GM18508 (cell line): ENCODE data around the gene KCNJ18.
"Not testable (repeated sequence)": the region's sequence is repeated elsewhere in the genome, so short reads cannot be mapped to it uniquely, and the experiment has no call there.

Source experiments
- ATAC-seq: cut with Tn5 transposase; IDR thresholded peaks from one replicate; pipeline ENCODE4 v1.9.1; 2021; ENCODE audit warnings: moderate number of reproducible peaks; ENCODE audit not compliant: insufficient read depth, unreplicated experiment

Gene KCNJ18

DNA sequence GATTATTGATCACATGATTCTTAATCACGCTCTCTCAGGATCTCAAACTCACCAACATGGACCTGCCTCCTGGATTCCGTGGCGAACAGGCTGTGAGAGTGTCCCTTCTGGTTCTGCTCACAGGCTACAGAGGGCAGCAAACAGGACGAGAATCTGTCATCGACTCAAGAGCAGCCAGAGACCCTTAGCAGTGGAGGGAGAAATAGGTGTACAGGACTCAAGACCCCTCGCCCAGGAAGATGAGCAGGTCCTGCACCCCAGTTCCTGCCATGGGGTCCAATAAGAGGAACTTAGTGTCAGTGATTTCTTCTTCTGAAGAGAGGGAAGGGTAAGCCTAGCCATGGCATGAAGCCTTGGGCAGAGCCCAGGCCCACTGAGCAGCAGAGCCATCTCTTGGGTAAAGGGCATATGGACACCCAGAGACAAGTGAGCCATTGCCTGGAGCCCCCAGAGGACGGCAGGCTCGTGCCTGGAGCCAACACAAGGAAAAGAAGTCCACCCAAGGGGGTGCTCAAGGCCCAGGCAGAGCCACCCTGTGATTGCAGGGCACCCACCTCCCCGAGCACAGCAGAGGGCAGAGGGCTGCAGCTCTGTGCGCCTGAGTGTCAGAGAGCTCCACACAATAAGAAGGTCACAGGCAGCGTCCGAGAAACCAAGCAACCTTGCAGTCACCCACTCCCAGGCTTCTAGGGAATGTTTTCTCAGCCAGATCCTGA, 27.3 kb downstream of the KCNJ18 start:
- not testable (repeated sequence) for ATAC-seq

DNA sequence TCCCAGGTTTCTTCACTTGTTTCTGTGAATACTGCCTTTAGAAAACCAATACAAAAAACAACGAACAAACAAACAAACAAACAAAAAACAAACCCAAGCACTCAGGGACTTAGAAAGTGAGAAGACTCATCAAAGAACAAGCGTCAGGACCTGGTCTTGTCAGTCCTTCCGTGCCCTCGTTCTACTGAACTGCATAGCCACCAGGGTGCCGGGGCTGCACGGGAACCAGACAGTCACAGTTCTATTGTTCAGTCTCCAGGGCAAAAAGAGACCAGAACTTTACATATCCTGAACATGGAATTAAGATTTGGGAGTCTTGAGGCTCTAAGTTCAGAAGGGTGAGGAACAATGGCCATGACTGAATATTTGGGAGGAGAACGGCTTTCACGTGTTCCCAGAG, 28.2 kb downstream of the KCNJ18 start:
- not testable (repeated sequence) for ATAC-seq

DNA sequence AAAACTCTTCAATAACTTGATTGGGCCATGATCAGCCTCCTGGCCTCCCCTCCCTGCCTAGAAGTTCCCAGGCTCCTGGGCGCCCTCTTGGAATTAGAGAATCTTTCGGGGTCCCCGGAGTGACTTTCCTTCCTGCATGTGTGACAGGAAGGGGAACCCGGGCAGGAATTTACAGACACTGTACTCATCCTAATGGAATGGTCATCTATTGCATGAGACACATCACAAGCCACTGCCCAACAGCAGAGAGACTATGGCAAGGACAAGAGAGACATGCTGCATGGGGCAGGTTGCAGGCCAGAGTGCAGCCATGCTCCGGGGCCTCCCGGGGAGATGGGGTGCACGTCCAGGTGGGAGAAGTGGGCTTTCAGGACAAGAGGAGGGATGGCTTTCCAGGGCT, 29.9 kb downstream of the KCNJ18 start:
- ATAC-seq, result not testable (repeated sequence)

DNA sequence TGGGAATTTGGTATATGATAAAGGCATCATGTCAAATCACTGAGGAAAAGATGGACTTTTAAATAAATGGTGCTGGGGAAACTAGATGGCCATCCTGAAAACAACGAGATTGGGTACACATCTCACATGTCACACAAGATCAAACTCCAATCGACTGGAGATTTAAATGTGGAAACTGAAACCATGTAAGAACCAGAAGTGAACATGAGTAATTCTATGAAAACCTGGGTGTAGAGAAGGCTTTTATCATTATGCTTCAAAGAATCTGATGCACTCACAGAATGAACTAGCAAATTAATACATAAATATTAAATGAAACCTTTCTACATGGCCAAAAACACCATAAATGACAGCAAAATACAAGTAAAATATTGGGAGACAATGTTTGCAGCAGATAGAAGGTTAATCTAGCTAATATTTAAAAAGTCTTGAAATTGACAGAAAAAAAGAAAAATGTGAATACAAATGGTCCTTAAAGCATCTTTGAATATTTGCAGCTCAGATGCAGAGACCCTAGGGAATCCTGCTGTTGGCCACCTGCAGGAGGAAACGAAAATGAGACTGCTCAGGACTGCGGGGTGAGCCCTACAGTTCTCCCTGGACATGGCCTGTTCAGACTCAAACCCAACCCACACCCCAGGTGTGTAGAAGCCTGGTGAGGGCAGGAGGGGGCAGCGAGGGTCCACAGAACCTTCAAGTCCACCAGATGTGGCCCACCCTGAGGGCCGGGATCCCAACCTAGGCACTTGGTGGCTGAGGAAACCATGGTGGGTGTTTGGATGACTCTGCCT, 32.1 kb downstream of the KCNJ18 start:
- ATAC-seq, result not testable (repeated sequence)

DNA sequence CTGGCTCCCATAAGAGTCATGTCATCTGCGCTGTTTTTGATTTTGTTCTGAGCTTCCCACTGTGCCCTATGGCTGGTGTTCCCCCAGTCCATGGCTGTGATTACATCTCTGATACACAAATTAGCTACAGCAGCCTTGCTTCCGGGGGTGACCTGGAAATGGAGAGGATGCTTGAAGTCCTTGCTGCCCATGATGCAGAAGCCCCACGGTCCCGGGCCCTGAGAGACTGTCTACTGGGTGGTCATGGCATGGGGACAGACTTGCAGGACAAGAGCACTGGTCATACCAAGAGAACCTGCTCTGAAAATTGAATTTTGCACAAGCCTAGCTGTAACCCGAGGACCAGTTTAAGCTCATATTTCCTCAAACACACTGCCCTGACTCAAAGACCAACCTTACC, 38.8 kb downstream of the KCNJ18 start:
- ATAC-seq, result not testable (repeated sequence)

DNA sequence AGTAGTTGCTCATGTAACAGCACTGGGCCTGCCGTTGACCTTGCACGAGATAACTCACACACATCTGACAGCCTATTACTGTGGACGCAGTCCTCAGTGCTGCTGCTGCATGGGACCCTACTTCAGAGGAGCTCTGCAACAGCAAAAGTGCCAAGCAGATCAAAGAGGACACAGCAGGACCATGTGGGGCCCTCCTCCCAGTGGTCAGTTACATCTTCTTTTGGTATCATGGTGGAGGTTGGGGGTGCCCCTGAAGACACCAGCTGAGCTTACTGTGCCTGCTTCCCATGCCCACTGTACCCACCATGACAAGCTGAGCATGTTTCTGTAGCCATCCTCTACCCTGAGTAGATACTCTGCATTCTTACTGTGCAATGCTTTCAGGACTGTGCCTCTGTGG, 41.6 kb downstream of the KCNJ18 start:
- ATAC-seq, result not testable (repeated sequence)

DNA sequence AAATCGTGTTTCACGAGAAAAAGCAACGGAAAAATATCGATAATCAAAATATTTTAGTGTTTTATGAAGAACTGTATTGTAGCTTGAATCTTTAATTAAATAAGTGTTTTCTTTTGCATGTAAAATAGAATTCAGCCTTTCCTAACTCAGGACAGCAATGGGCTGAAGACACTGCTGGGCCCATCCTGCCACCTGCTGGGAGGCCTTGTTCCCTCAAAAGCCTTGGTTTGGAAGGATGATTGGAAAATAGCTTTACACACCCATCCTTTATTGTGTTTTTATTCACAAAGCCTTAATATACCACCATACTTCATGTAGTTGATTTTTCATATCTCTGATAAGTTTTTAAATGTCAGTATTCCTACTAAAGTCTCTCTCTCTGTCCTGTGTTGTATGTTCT, 43.5 kb downstream of the KCNJ18 start:
- not testable (repeated sequence) for ATAC-seq

DNA sequence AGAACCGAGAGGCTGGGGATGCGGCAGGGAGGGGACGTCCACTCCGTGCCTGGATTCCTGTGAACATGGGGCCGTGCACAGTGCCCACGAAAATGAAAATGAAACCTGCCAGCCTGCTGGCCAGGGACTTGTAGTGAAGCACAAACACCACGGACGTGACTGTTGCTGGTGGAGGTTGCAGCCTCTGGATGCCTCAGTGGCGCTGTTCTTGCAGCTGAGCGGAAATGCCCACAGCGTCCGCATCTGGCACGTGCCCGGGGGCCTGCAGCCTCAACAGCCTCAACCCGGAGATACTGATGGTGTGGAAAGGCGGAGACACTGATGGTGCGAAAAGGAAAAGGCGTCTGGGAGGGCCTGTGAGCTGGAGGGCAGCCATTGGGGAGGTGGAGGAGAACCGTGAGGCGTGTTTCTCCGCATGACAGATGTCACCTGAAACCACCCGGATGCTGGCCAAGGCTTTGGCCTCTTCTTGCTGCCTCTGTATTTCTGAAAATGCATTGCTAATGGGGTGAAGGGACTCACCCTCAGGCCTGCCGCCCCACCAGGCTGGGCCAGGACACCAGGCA, 44.8 kb downstream of the KCNJ18 start:
- not testable (repeated sequence) for ATAC-seq

DNA sequence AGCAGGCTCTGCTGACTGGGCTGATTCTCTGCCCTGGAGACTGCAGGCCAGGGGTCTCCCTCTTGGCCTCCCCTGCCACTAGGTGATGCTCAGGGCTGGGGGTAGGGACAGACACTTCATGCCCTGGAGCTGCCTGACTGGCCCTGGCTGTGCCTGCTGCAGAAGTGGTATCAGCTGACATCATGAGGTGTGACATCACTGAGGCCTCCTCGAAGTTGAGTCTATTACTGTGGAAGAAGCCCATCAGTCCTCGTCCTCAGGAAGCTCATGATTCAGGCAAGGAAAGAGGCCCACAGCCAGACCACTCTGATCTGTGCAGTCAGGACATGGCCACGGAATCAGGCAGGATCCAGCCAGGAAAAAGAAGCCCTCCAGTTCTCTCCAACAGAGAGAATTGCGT, 45.9 kb downstream of the KCNJ18 start:
- ATAC-seq, result not testable (repeated sequence)

DNA sequence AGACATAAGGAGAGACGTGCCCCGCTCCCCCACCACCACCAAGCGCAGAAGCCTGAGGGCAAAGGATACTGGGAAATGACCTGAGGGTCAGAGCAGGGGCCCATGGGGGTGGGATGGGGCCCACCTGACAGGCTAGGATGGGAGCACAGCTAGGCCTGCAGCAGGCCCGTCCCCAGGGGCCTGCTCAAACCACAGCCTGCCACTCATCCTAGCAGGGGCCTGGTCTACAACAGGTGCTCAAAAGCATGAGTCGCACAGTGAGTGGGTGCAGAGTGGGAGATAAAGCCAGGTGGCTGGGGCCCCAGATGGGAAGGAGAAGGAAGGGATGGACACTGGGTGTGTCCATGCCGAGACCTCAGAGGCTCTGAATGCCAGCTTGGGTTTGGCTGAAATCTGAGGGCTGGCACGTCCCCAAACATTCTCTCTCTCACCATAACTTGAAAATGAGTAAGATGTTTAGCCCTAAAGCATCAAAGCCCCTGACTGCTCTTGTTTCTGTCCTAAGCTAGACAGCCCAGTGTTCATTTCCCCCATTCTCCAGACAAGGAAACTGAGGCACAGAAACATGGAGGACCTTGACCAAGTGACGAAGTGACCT, 46.7 kb downstream of the KCNJ18 start:
- ATAC-seq, result peak; percentile 39

DNA sequence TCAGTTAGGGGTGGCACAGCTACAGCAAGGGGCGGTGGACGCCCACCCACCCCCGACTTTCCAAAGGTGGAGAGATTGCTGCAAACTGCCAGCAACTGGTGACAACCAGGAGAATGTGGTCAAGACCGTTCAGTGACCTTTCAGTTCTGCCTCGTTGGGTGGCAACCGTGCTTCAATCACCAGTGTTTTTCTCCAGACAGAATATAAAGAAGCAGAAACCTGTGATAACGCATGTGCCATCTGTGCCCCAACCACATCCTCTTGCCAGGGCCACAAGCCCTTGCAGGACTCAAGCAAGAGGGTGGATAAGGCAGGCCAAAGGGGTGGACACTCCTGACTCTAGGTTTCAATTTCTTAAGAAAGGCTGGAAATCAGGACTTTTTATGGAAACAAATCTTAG, 47.2 kb downstream of the KCNJ18 start:
- ATAC-seq, result peak; percentile 68

DNA sequence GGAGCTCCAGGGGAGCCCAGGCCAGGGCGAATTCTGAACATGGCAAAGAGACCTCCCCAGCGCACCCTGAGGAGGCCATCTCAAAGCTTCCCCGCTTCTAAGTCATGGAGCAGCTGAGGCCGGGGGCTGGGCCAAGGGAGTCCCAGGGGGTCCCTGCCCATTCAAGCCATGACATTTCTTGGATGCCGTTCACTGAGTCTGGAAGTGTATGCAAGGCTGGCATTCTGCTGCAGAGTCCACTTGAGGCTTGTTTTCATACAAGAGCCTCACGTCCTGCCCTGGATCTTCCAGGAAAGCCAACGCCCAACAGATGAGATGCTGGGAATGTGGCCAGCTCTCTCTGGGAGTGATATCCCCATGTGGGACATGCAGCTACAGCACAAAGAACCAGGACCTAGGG, 48.5 kb downstream of the KCNJ18 start:
- ATAC-seq, result not testable (repeated sequence)

DNA sequence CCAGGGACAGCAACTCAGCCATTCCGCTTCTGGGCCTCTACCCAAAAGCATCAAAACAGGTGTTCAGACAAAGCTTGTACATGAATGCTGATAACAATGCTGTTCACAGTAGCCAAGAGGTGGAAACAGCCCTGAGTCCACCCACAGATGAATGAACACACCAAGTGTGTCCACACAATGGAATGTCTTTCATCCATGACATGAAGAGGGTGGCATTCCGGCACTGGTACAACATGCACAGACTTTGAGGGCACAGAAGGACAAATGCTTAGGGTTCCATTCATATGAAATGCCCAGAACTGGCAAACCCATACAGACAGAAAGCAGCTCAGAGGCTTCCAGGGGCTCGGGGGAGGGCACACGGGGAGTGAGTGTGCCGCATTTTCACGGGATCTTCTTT, 49.2 kb downstream of the KCNJ18 start:
- not testable (repeated sequence) for ATAC-seq

DNA sequence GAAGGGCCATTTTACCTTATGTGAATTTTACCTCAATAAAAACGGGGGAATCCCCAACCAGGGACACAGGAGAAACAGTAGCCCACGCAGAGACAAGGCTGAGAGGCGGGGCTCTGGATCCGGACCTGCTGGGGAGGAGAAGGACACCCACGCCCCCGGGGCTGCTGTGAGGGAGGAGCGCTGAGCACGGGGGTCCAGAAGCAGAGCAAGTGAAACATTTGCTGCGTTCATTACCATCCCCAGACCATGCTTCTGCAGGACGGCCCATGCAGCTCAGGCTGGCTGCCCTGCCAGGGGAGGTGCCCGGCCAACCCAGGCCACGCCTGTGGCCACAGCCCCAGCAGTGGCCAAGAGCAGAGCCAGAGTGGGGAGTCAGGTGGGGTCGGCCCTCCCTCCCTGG, 50.0 kb downstream of the KCNJ18 start:
- no peak for ATAC-seq

DNA sequence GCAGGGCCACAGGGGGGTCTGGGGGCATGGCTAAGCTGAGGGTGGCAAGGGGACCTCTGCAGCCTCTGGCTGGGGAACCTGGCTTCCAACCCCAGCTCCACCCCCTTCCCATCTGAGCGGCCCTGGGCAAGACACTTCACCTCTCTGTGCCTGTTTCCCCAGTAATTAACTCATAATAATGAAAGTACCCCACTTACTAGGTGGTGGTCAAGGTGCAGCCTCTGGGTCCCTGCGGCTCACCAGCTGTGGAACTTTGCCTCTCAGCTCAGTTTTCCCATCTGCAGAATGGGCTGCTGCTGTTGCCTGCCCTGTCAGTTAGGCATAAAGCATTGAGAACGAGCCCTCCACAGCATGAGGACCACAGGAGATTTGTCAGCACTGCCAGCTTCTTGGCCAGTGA, 51.8 kb downstream of the KCNJ18 start:
- ATAC-seq, result not testable (repeated sequence)

DNA sequence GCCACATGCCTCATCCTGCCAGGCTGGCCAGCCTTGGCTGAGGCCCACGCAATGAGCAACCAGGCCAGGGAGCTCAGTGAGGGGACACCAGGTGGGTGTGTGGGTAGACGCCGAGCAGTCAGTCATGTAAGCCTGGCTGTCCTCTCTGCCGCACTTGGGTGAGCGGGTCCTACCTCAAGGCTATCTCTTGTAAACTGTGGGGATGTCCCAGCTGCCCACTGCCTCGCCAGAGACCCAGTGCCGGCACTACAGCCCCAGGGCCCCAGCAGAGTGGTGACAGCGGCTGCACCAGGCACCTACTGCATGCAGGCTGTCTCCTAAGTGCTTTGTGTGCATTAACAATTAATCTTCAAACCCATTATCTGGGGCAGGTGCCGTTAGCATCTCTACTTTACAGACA, 52.3 kb downstream of the KCNJ18 start:
- not testable (repeated sequence) for ATAC-seq

DNA sequence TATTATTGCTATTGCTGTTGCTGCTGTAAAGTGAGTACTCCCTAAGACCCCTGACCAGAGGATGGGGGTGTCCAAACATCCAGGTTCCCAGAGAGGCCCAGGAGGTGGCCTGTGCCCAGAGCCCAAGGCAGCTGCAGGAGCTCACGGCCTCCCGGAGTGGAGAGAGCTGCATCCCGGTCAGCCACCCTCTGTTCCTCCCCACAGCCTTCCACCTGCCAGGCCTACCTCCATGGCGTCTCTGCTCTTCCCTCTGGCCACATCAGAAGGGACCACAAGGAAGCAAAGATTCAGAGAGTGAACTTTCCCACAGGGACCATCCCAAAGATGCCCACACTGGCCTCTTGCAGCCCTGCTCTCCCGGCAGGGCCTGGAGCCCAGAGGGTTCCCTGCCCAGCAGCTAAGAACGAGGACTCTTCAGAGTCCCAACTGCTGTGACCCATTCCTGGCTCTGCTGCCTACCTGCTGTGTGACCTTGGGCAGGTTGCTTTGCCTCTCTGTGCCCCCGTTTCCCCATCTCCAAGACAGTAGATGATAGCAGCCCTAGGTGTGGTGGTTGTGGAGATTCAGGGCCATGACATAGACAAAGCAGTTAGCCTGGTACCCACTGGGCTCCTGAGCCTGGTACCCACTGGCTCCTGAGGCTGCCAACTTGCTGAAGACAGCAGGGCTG, 53.2 kb downstream of the KCNJ18 start:
- not testable (repeated sequence) for ATAC-seq

DNA sequence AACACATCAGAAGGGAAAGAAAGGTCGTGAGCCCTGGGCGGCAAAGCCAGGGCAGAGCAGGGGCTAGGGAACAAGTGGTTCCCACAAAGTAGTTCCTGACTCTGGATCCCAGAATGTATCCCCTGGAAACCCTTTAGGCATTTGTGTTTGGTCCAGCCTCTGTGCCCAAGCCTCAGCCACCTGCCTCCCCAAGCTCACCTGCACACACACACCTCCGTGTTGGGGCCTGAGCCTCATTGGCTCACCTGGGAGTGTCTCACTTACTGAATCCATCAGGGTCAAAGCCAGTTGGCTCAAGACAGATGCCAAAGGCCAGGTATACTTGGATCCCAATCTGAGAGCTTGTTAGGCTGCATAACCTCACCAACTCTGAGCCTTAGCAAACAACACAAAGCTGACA, 54.1 kb downstream of the KCNJ18 start:
- ATAC-seq, result not testable (repeated sequence)

DNA sequence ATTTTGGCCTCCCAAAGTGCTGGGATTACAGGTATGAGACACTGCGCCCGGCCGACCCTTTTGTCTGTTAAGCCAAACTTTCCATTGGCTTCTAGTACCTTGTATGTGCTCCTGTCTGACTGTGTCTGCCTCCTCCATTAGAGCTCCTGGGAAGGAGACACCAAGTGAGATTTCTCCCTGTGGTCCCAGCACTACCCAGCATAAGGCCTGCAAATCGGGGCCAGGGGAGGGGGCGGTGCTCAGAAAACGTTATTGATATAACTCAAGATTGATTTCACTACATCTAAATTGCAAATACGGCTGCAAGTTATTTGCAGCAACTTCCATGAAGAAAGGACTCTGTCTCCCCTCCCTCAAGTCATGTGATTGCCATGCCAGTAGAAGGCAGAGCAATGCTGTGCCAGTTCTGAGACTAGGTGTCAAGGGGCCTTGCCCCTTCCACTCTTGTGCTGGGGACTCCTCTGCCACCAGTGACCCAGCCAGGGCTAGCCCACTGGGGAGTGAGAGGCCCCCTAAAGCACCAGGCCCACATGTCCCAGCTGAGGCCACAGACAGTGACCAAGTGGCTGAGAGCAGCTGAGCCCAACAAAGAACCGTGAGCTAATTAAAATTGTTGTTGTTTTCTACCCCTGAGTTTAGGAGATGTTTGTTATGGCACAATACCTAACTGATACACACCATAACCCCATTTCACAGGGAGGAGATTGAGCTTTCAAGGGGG, 55.0 kb downstream of the KCNJ18 start:
- ATAC-seq, result not testable (repeated sequence)

DNA sequence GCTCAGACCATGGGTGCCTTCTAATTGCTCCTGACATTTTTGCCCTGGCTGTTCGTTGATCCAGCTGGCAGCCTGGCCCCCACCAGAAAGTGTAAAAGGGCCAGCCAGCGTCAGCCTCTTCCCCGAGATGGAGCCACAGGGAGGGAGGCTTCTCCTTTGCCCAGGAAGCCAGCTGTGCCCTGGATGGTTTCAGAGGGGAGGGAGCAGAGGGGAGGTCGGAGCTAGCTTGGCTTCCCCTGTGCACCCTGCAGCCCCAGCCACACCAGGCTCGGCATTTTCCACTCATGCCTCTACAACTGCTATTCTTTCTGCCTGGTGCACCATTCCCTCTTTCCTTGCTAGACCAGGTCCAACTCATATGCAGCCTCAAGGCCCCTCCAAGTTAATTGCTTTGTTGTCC, 56.4 kb downstream of the KCNJ18 start:
- not testable (repeated sequence) for ATAC-seq
